Stomach (tissue), 9 donors: ENCODE results near the gene CD164. TPM values are rescaled to one million over a fixed set of nuclear protein-coding genes. Genes with fewer than 3 reads are reported as not detected.

Experiments used
- DNase-seq, 2 donors: peaks; one replicate each; pipeline versions ENCODE4 v3.0.0 to v3.0.0-alpha.2; 2013 to 2019
- H3K27ac ChIP-seq, 5 donors: fragments of 200-600 bp in 4 of 5; sonication (generic) in 4 of 5; one replicate each; pipeline ENCODE4 v1.5.1; 2013 to 2019; ENCODE audit warnings: mild to moderate bottlenecking in 1 of 5, moderate library complexity in 1 of 5
- H3K27me3 ChIP-seq, 3 donors: fragments of 200-600 bp; sonication (generic); one replicate each; pipeline ENCODE4 v1.5.1; 2017 to 2019; ENCODE audit warnings: mixed run types in 1 of 3
- H3K36me3 ChIP-seq, 4 donors: fragments of 200-600 bp; sonication (generic); 1 replicate in 3 of 4; 2 replicates in 1 of 4; pipeline ENCODE4 v1.5.1; 2016 to 2019
- H3K4me1 ChIP-seq, 4 donors: fragments of 200-600 bp; sonication (generic); one replicate each; pipeline ENCODE4 v1.5.1; 2016 to 2019
- H3K4me3 ChIP-seq, 4 donors: fragments of 200-600 bp; sonication (generic) in 3 of 4; one replicate each; pipeline ENCODE4 v1.5.1; 2016 to 2019; ENCODE audit warnings: mild to moderate bottlenecking in 1 of 4
- H3K9me3 ChIP-seq, 4 donors: fragments of 200-600 bp; sonication (generic); one replicate each; pipeline ENCODE4 v1.5.1; 2016 to 2019
- EP300 ChIP-seq: sonication (generic); formaldehyde crosslinking; IDR thresholded peaks from one replicate; pipeline ENCODE4 v1.6.1; 2017; ENCODE audit warnings: antibody characterized with exemption
- POLR2A ChIP-seq, 4 donors: fragments of 450-650 bp; IDR thresholded peaks; one replicate each; pipeline ENCODE4 v1.6.1; 2016; ENCODE audit warnings: antibody characterized with exemption in 4 of 4, control low read depth in 2 of 4, mild to moderate bottlenecking in 1 of 4, moderate library complexity in 1 of 4
- POLR2AphosphoS5 ChIP-seq, 3 donors: sonication (generic); formaldehyde crosslinking; IDR thresholded peaks; one replicate each; pipeline ENCODE4 v1.6.1; 2016; ENCODE audit warnings: antibody characterized with exemption in 3 of 3
- WGBS, 5 donors: extraction: QIAGEN DNeasy Blood & Tissue Kit in 3 of 5; methylation state at CpG; one replicate each; pipeline versions ENCODE4 v1.1.5 to v1.1.7; 2013 to 2018; 5-methylcytosine and 5-hydroxymethylcytosine counted together
- intact Hi-C: fragments of 100-400 bp; cut with DNase I; formaldehyde crosslinking; loops from one replicate; pipeline ENCODE4 v1.15.1; 2023; ENCODE audit warnings: low total_unique reads
- polyA plus RNA-seq, 3 donors: library from polyadenylated mRNA; stranded (reverse); fragments of 200-250 nt; gene quantifications; one replicate each; pipeline ENCODE4 v1.2.3, GENCODE V29; 2013
- total RNA-seq, 5 donors: library from RNA; depleted of rRNA; stranded (reverse); fragments of >200 nt; gene quantifications; one replicate each; pipeline versions ENCODE4 v1.1.0 to v1.2.3, GENCODE V29; 2014 to 2016
- TF ChIP-seq, protein P1 (sequence below), 7 experiments: fragments of 450-650 bp in 4 of 7; fragments of 200-600 bp in 3 of 7; sonication (generic) in 3 of 7; IDR thresholded peaks; one replicate each; pipeline ENCODE4 v1.5.1; 2016 to 2019; ENCODE audit warnings: antibody characterized with exemption in 7 of 7, control low read depth in 2 of 7, mild to moderate bottlenecking in 1 of 7
- donor health status: healthy with polysubstance abuse.
- donor health status: Bipolar disorder and iron deficiency.
- donor health status: healthy.

Gene CD164
- total and polyA plus RNA-seq, 8 donors, result 62.4 to 453 (median 102) TPM

DNA sequence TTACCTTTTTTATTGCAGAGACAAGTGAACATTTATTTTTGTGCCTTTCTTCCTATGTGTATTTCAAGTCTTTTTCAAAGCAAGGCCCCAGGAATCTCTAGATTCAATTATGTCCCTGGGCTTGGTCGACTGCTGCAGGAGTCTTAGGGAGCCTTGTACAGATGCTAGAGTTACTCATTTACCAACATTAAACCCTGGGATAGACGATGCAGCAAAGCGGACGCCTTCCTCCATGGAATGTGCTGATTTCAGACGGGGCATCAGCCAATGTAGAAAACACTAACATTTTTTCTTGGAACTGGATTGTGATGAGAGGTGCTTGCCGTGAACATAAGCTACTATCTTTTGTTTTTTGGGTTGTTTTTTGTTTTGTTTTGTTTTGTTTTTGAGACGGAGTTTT is 55.9 kb downstream of the CD164 start:
- intact Hi-C loops, result no loop called here

DNA sequence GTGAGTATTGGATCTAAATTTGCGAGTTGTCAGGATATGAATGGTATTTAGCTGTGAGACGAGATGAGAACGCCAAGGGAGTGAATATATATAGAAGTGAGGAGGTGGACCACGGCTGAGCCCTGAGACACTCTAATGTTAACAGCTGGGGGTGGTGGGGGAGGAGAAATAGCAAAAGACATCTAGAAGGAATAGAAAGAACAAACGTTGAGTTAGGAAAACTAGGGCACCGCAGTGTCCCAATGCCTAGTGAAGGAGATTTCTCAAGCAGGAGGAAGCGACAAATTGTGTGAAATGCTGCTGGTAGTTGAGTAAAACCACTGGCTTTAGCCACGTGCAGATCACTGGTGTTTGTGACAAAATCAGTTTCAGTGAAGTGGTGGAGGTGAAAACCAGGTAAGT is 56.9 kb downstream of the CD164 start:
- no peak for DNase-seq
- WGBS, 5 donors, result 71 to 83% (median 82%) methylated on average over 8 of the region's 8 CpGs
- Histone ChIP-seq H3K9me3 (no peaks in the 10 kb centered on the region), H3K36me3 (no peaks in the 10 kb centered on the region), H3K27me3 (no peaks in the 10 kb centered on the region), H3K4me1 (no peaks in the 10 kb centered on the region), H3K4me3 (no peak overlapping the region), H3K27ac (no peak overlapping the region)
- intact Hi-C loops, result no loop called here
- TF ChIP-seq EP300 (no peak), POLR2AphosphoS5 (IDR thresholded peaks at IDR 0.05) (no peak), POLR2A (IDR thresholded peaks at IDR 0.05) (no peak)
- TF ChIP-seq, protein P1, sequence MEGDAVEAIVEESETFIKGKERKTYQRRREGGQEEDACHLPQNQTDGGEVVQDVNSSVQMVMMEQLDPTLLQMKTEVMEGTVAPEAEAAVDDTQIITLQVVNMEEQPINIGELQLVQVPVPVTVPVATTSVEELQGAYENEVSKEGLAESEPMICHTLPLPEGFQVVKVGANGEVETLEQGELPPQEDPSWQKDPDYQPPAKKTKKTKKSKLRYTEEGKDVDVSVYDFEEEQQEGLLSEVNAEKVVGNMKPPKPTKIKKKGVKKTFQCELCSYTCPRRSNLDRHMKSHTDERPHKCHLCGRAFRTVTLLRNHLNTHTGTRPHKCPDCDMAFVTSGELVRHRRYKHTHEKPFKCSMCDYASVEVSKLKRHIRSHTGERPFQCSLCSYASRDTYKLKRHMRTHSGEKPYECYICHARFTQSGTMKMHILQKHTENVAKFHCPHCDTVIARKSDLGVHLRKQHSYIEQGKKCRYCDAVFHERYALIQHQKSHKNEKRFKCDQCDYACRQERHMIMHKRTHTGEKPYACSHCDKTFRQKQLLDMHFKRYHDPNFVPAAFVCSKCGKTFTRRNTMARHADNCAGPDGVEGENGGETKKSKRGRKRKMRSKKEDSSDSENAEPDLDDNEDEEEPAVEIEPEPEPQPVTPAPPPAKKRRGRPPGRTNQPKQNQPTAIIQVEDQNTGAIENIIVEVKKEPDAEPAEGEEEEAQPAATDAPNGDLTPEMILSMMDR (IDR thresholded peaks at IDR 0.05), result no peak

More for the DNA sequence above, 55.9 kb downstream of the CD164 start:
- H3K9me3 ChIP-seq, result no peaks in the 10 kb centered on the region
- H3K4me1 ChIP-seq, result no peaks in the 10 kb centered on the region
- TF ChIP-seq, protein P1 (IDR thresholded peaks at IDR 0.05), result no peak
- TF ChIP-seq POLR2AphosphoS5 (IDR thresholded peaks at IDR 0.05) (no peak), EP300 (no peak), POLR2A (IDR thresholded peaks at IDR 0.05) (no peak)
- no peak for DNase-seq
- no peaks in the 10 kb centered on the region for H3K27me3 ChIP-seq
- no peak overlapping the region for H3K4me3 ChIP-seq
- H3K36me3 ChIP-seq, result no peaks in the 10 kb centered on the region
- no peak overlapping the region for H3K27ac ChIP-seq
- WGBS, 5 donors, result 78 to 88% (median 88%) methylated on average over 7 of the region's 7 CpGs

DNA sequence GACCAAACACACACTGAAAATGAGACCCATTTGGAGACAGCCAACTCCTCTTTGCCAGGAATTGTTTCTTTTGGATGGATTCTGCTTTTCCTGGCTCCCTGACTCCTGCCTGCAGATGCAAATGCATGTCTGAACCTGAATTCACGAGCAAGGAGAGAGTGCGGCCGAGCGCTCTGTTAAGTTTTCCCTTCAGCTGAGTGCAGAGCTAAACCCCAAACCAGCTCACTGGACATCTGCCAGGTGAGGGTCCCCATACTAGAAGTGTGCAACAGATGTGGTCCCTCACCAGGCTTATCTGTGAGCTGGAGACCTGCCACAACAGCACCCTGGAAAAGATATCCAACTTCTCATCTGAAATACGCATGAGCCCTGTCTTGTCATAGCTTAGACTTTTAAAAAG is 59.0 kb downstream of the CD164 start:
- no peak overlapping the region for H3K4me3 ChIP-seq
- H3K4me1 ChIP-seq, result peaks cover 0 to 12% (median 9%) of the 10 kb centered on the region in 4 donors
- TF ChIP-seq POLR2A (IDR thresholded peaks at IDR 0.05) (no peak), POLR2AphosphoS5 (IDR thresholded peaks at IDR 0.05) (no peak), EP300 (no peak)
- TF ChIP-seq, protein P1 (IDR thresholded peaks at IDR 0.05), result no peak
- no peak overlapping the region for H3K27ac ChIP-seq
- 79 to 92% (median 89%) methylated on average over 5 of the region's 5 CpGs for WGBS, 5 donors
- no peaks in the 10 kb centered on the region for H3K36me3 ChIP-seq
- no peak for DNase-seq
- no peaks in the 10 kb centered on the region for H3K27me3 ChIP-seq
- H3K9me3 ChIP-seq, result no peaks in the 10 kb centered on the region
- intact Hi-C loops, result no loop called here

DNA sequence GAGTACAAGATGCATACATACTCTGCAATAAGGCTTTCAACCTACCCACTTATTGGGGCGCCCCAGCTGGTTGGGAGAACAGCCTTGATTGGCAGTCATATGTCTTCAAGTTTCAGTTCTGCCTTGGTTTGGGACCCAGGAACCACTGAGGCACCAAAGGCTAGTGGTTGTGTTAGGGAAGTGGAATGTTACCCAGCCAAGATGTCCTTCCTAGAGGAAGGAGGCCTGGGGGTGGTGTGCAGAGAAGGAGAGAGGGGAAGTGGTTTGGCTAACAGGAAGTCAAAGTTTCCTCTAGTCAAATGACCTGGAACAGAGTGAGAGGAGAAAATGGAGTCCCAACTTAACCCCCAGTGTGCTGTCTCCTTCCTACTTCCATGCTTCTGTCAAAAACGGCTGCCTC is 59.4 kb downstream of the CD164 start:
- Histone ChIP-seq H3K4me1 (peaks cover 0 to 14% (median 9%) of the 10 kb centered on the region in 4 donors), H3K4me3 (no peak overlapping the region), H3K27ac (no peak overlapping the region), H3K9me3 (no peaks in the 10 kb centered on the region), H3K36me3 (no peaks in the 10 kb centered on the region), H3K27me3 (no peaks in the 10 kb centered on the region)
- WGBS, 5 donors, result 67 to 85% (median 77%) methylated on average over 2 of the region's 2 CpGs
- no peak for TF ChIP-seq POLR2AphosphoS5 (IDR thresholded peaks at IDR 0.05)
- TF ChIP-seq, protein P1 (IDR thresholded peaks at IDR 0.05), result no peak
- no peak for TF ChIP-seq EP300
- no peak for TF ChIP-seq POLR2A (IDR thresholded peaks at IDR 0.05)
- DNase-seq, result peak in 1 of 2 donors; percentile 40
- intact Hi-C loops, result no loop called here
